Measurements from ENCODE around the gene CEP128.

CEP128 gene

GRCh38 chr14:80872645-80873044, 68.9 kb downstream of the CEP128 start:
- FAIRE-seq = no peak

GRCh38 chr14:80868260-80868659, 73.3 kb downstream of the CEP128 start:
- FAIRE-seq = no peak

- no peak for FAIRE-seq
These were observed 73.7 kb downstream of the CEP128 start for GRCh38 chr14:80867798-80868197.

GRCh38 chr14:80867091-80867490, 74.4 kb downstream of the CEP128 start:
- FAIRE-seq = no peak

- FAIRE-seq = no peak
These were observed 76.0 kb downstream of the CEP128 start for GRCh38 chr14:80865565-80865964.

GRCh38 chr14:80862983-80863382, 78.6 kb downstream of the CEP128 start:
- peak; percentile 63 for FAIRE-seq

GRCh38 chr14:80862541-80862940, 79.0 kb downstream of the CEP128 start:
- FAIRE-seq = no peak

GRCh38 chr14:80850197-80850814, 91.2 kb downstream of the CEP128 start:
- peak; percentile 98 for FAIRE-seq

GRCh38 chr14:80847070-80847469, 94.5 kb downstream of the CEP128 start:
- FAIRE-seq = no peak

- no peak for FAIRE-seq
These were observed 95.7 kb downstream of the CEP128 start for GRCh38 chr14:80845856-80846255.

GRCh38 chr14:80844872-80845271, 96.7 kb downstream of the CEP128 start:
- no peak for FAIRE-seq

GRCh38 chr14:80839743-80840142, 101.8 kb downstream of the CEP128 start:
- FAIRE-seq = no peak

- no peak for FAIRE-seq
These were observed 131.9 kb downstream of the CEP128 start for GRCh38 chr14:80809663-80810062.

GRCh38 chr14:80805136-80805535, 136.4 kb downstream of the CEP128 start:
- no peak for FAIRE-seq

GRCh38 chr14:80798878-80799277, 142.7 kb downstream of the CEP128 start:
- no peak for FAIRE-seq

GRCh38 chr14:80798211-80798610, 143.3 kb downstream of the CEP128 start:
- no peak for FAIRE-seq

GRCh38 chr14:80792771-80793170, 148.8 kb downstream of the CEP128 start:
- no peak for FAIRE-seq

GRCh38 chr14:80787876-80788275, 153.7 kb downstream of the CEP128 start:
- FAIRE-seq = no peak

GRCh38 chr14:80784820-80785219, 156.7 kb downstream of the CEP128 start:
- FAIRE-seq = no peak

GRCh38 chr14:80781972-80782367, 159.6 kb downstream of the CEP128 start:
- no peak for FAIRE-seq

- FAIRE-seq = no peak
These were observed 161.0 kb downstream of the CEP128 start for GRCh38 chr14:80780500-80780899.

- FAIRE-seq = no peak
These were observed 164.9 kb downstream of the CEP128 start for GRCh38 chr14:80776657-80777056.

GRCh38 chr14:80776186-80776585, 165.4 kb downstream of the CEP128 start:
- FAIRE-seq = peak; percentile 90

GRCh38 chr14:80772504-80772903, 169.0 kb downstream of the CEP128 start:
- no peak for FAIRE-seq

GRCh38 chr14:80771201-80771600, 170.3 kb downstream of the CEP128 start:
- FAIRE-seq = no peak
